GM12878 (cell line): ENCODE measurements around the gene ZSWIM7.

Experiments used
- MEF2B ChIP-seq: fragments of 450-650 bp; IDR thresholded peaks from 2 replicates; pipeline ENCODE4 v1.6.1; 2018; ENCODE audit warnings: mild to moderate bottlenecking, moderate library complexity; ENCODE audit not compliant: partially characterized antibody, poor library complexity, severe bottlenecking
- PRDM15 ChIP-seq: fragments of 450-650 bp; formaldehyde crosslinking; IDR thresholded peaks from 2 replicates; pipeline ENCODE4 v1.4.0; 2020; ENCODE audit warnings: mild to moderate bottlenecking, moderate library complexity
- ZNF24 ChIP-seq: fragments of 450-650 bp; IDR thresholded peaks from 2 replicates; pipeline ENCODE4 v1.6.1; 2017; ENCODE audit warnings: antibody characterized with exemption, mild to moderate bottlenecking
- TF ChIP-seq, protein P1 (sequence below): IDR thresholded peaks from 2 replicates; pipeline ENCODE4 v1.6.1; 2011; ENCODE audit warnings: borderline replicate concordance, low read depth, mild to moderate bottlenecking, moderate library complexity, low read length; ENCODE audit not compliant: insufficient read depth, poor library complexity, severe bottlenecking

- TF ChIP-seq ZNF24 (no peak), MEF2B (no peak), PRDM15 (CRISPR knock-in tag) (no peak)
- TF ChIP-seq, protein P1, sequence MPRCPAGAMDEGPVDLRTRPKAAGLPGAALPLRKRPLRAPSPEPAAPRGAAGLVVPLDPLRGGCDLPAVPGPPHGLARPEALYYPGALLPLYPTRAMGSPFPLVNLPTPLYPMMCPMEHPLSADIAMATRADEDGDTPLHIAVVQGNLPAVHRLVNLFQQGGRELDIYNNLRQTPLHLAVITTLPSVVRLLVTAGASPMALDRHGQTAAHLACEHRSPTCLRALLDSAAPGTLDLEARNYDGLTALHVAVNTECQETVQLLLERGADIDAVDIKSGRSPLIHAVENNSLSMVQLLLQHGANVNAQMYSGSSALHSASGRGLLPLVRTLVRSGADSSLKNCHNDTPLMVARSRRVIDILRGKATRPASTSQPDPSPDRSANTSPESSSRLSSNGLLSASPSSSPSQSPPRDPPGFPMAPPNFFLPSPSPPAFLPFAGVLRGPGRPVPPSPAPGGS = no peak
These were observed 27.0 kb downstream of the ZSWIM7 start for GRCh38 chr17:15972497-15972951.
